ENCODE results near the gene B3GNT8. TPM values are rescaled to one million over a fixed set of nuclear protein-coding genes. Genes with fewer than 3 reads are reported as not detected.

B3GNT8 gene
- polyA plus RNA-seq, 4 donors, result 27.5 to 125 (median 53.8) TPM

GRCh38 chr19:41408256-41408655 is 18.9 kb downstream of the B3GNT8 start:
- H3K9me3 ChIP-seq (ENCODE audit: control insufficient read depth in 2 of 2, insufficient read depth in 1 of 2, low read depth in 1 of 2, low read length in 1 of 2), result no peaks in the 10 kb centered on the region
- no peaks in the 10 kb centered on the region for H3K27me3 ChIP-seq (ENCODE audit: control insufficient read depth in 3 of 3, insufficient read depth in 3 of 3, low read length in 3 of 3)
- peaks cover 0 to 20% (median 0%) of the 10 kb centered on the region in 3 donors for H3K4me1 ChIP-seq (ENCODE audit: control insufficient read depth in 3 of 3, insufficient read depth in 2 of 3, low read depth in 1 of 3, low read length in 2 of 3)
- 37 to 62% (median 54%) methylated on average over 4 of the region's 4 CpGs for WGBS, 3 donors
- peaks cover 2 to 55% (median 4%) of the 10 kb centered on the region in 3 donors for H3K36me3 ChIP-seq (ENCODE audit: control insufficient read depth in 3 of 3, insufficient read depth in 2 of 3, low read depth in 1 of 3, low read length in 3 of 3)
- FAIRE-seq (no peak), DNase-seq (peak in 1 of 2 donors; percentile 41)
- H3K27ac ChIP-seq (ENCODE audit: low read depth in 1 of 3, low read length in 2 of 3), result no peak overlapping the region
- H3K4me3 ChIP-seq (ENCODE audit: low read depth in 1 of 3, low read length in 3 of 3), result no peak overlapping the region

- Histone ChIP-seq H3K9me3 (ENCODE audit: control insufficient read depth in 2 of 2, insufficient read depth in 1 of 2, low read depth in 1 of 2, low read length in 1 of 2) (no peaks in the 10 kb centered on the region), H3K27ac (ENCODE audit: low read depth in 1 of 3, low read length in 2 of 3) (no peak overlapping the region), H3K36me3 (ENCODE audit: control insufficient read depth in 3 of 3, insufficient read depth in 2 of 3, low read depth in 1 of 3, low read length in 3 of 3) (peaks cover 2 to 53% (median 2%) of the 10 kb centered on the region in 3 donors), H3K4me1 (ENCODE audit: control insufficient read depth in 3 of 3, insufficient read depth in 2 of 3, low read depth in 1 of 3, low read length in 2 of 3) (peaks cover 0 to 20% (median 0%) of the 10 kb centered on the region in 3 donors), H3K4me3 (ENCODE audit: low read depth in 1 of 3, low read length in 3 of 3) (no peak overlapping the region), H3K27me3 (ENCODE audit: control insufficient read depth in 3 of 3, insufficient read depth in 3 of 3, low read length in 3 of 3) (no peaks in the 10 kb centered on the region)
- 58 to 72% (median 69%) methylated on average over 4 of the region's 4 CpGs for WGBS, 3 donors
- FAIRE-seq, result no peak
- no peak for DNase-seq
Observed at GRCh38 chr19:41407271-41407670, 19.9 kb downstream of the B3GNT8 start.

- no peak overlapping the region for H3K27ac ChIP-seq (ENCODE audit: low read depth in 1 of 3, low read length in 2 of 3)
- H3K9me3 ChIP-seq (ENCODE audit: control insufficient read depth in 2 of 2, insufficient read depth in 1 of 2, low read depth in 1 of 2, low read length in 1 of 2), result no peaks in the 10 kb centered on the region
- no peaks in the 10 kb centered on the region for H3K27me3 ChIP-seq (ENCODE audit: control insufficient read depth in 3 of 3, insufficient read depth in 3 of 3, low read length in 3 of 3)
- no peak for FAIRE-seq
- H3K4me3 ChIP-seq (ENCODE audit: low read depth in 1 of 3, low read length in 3 of 3), result no peak overlapping the region
- WGBS, 3 donors, result 80 to 88% (median 87%) methylated on average over 6 of the region's 6 CpGs
- peaks cover 0 to 43% (median 0%) of the 10 kb centered on the region in 3 donors for H3K36me3 ChIP-seq (ENCODE audit: control insufficient read depth in 3 of 3, insufficient read depth in 2 of 3, low read depth in 1 of 3, low read length in 3 of 3)
- no peak for DNase-seq
- H3K4me1 ChIP-seq (ENCODE audit: control insufficient read depth in 3 of 3, insufficient read depth in 2 of 3, low read depth in 1 of 3, low read length in 2 of 3), result peaks cover 0 to 20% (median 0%) of the 10 kb centered on the region in 3 donors
Observed at GRCh38 chr19:41405776-41406175, 21.4 kb downstream of the B3GNT8 start.

GRCh38 chr19:41403181-41403970 is 23.8 kb downstream of the B3GNT8 start:
- peaks cover 3 to 8% (median 8%) of the 10 kb centered on the region in 3 donors for H3K4me1 ChIP-seq (ENCODE audit: control insufficient read depth in 3 of 3, insufficient read depth in 2 of 3, low read depth in 1 of 3, low read length in 2 of 3)
- no peaks in the 10 kb centered on the region for H3K9me3 ChIP-seq (ENCODE audit: control insufficient read depth in 2 of 2, insufficient read depth in 1 of 2, low read depth in 1 of 2, low read length in 1 of 2)
- no peak overlapping the region for H3K4me3 ChIP-seq (ENCODE audit: low read depth in 1 of 3, low read length in 3 of 3)
- DNase-seq, result peak in 1 of 2 donors; percentile 29
- H3K27me3 ChIP-seq (ENCODE audit: control insufficient read depth in 3 of 3, insufficient read depth in 3 of 3, low read length in 3 of 3), result no peaks in the 10 kb centered on the region
- no peak overlapping the region for H3K27ac ChIP-seq (ENCODE audit: low read depth in 1 of 3, low read length in 2 of 3)
- 24 to 49% (median 38%) methylated on average over 12 of the region's 12 CpGs for WGBS, 3 donors
- peaks cover 0 to 38% (median 0%) of the 10 kb centered on the region in 3 donors for H3K36me3 ChIP-seq (ENCODE audit: control insufficient read depth in 3 of 3, insufficient read depth in 2 of 3, low read depth in 1 of 3, low read length in 3 of 3)
- FAIRE-seq, result no peak

GRCh38 chr19:41402010-41402409 is 25.2 kb downstream of the B3GNT8 start:
- H3K4me1 ChIP-seq (ENCODE audit: control insufficient read depth in 3 of 3, insufficient read depth in 2 of 3, low read depth in 1 of 3, low read length in 2 of 3), result peaks cover 3 to 9% (median 7%) of the 10 kb centered on the region in 3 donors
- no peak overlapping the region for H3K4me3 ChIP-seq (ENCODE audit: low read depth in 1 of 3, low read length in 3 of 3)
- H3K36me3 ChIP-seq (ENCODE audit: control insufficient read depth in 3 of 3, insufficient read depth in 2 of 3, low read depth in 1 of 3, low read length in 3 of 3), result peaks cover 0 to 29% (median 0%) of the 10 kb centered on the region in 3 donors
- no peaks in the 10 kb centered on the region for H3K9me3 ChIP-seq (ENCODE audit: control insufficient read depth in 2 of 2, insufficient read depth in 1 of 2, low read depth in 1 of 2, low read length in 1 of 2)
- H3K27ac ChIP-seq (ENCODE audit: low read depth in 1 of 3, low read length in 2 of 3), result no peak overlapping the region
- no peak for FAIRE-seq
- DNase-seq, result no peak
- WGBS, 3 donors, result 79 to 82% (median 81%) methylated on average over 3 of the region's 3 CpGs
- no peaks in the 10 kb centered on the region for H3K27me3 ChIP-seq (ENCODE audit: control insufficient read depth in 3 of 3, insufficient read depth in 3 of 3, low read length in 3 of 3)

GRCh38 chr19:41401483-41401882 is 25.7 kb downstream of the B3GNT8 start:
- H3K4me3 ChIP-seq (ENCODE audit: low read depth in 1 of 3, low read length in 3 of 3), result no peak overlapping the region
- 69 to 81% (median 80%) methylated on average over 4 of the region's 4 CpGs for WGBS, 3 donors
- no peak overlapping the region for H3K27ac ChIP-seq (ENCODE audit: low read depth in 1 of 3, low read length in 2 of 3)
- no peak for DNase-seq
- H3K36me3 ChIP-seq (ENCODE audit: control insufficient read depth in 3 of 3, insufficient read depth in 2 of 3, low read depth in 1 of 3, low read length in 3 of 3), result peaks cover 0 to 27% (median 0%) of the 10 kb centered on the region in 3 donors
- H3K9me3 ChIP-seq (ENCODE audit: control insufficient read depth in 2 of 2, insufficient read depth in 1 of 2, low read depth in 1 of 2, low read length in 1 of 2), result no peaks in the 10 kb centered on the region
- H3K27me3 ChIP-seq (ENCODE audit: control insufficient read depth in 3 of 3, insufficient read depth in 3 of 3, low read length in 3 of 3), result no peaks in the 10 kb centered on the region
- no peak for FAIRE-seq
- peaks cover 3 to 9% (median 7%) of the 10 kb centered on the region in 3 donors for H3K4me1 ChIP-seq (ENCODE audit: control insufficient read depth in 3 of 3, insufficient read depth in 2 of 3, low read depth in 1 of 3, low read length in 2 of 3)

- H3K4me3 ChIP-seq (ENCODE audit: low read depth in 1 of 3, low read length in 3 of 3), result no peak overlapping the region
- FAIRE-seq, result no peak
Observed at GRCh38 chr19:41399525-41399924, 27.6 kb downstream of the B3GNT8 start.

DNA sequence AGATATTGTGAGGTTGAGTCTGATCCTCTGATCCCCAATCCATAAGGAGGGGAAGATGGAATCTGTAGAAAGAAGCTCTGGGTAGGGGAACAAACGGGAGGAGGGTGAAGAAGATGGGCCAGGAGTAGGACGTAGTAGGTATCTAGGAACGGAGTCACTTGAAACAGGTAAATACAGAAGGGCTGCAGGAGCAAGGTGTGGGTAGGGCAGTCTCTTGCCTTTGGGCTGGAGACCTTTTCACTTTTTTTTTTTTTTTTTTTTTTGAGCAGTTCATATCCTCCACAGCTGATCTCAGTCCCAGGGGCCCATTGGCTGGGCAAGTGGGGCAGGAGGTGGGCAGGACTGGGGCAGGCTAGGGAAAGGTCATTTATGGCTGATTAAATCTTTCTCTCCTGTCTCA is 28.1 kb downstream of the B3GNT8 start:
- FAIRE-seq, result no peak

More at GRCh38 chr19:41399525-41399924, 27.6 kb downstream of the B3GNT8 start:
- peaks cover 0 to 22% (median 0%) of the 10 kb centered on the region in 3 donors for H3K36me3 ChIP-seq (ENCODE audit: control insufficient read depth in 3 of 3, insufficient read depth in 2 of 3, low read depth in 1 of 3, low read length in 3 of 3)
- no peak for DNase-seq
- H3K27ac ChIP-seq (ENCODE audit: low read depth in 1 of 3, low read length in 2 of 3), result no peak overlapping the region
- H3K4me1 ChIP-seq (ENCODE audit: control insufficient read depth in 3 of 3, insufficient read depth in 2 of 3, low read depth in 1 of 3, low read length in 2 of 3), result peaks cover 3 to 9% (median 7%) of the 10 kb centered on the region in 3 donors
- H3K9me3 ChIP-seq (ENCODE audit: control insufficient read depth in 2 of 2, insufficient read depth in 1 of 2, low read depth in 1 of 2, low read length in 1 of 2), result no peaks in the 10 kb centered on the region
- 85 to 93% (median 88%) methylated on average over 2 of the region's 2 CpGs for WGBS, 3 donors
- H3K27me3 ChIP-seq (ENCODE audit: control insufficient read depth in 3 of 3, insufficient read depth in 3 of 3, low read length in 3 of 3), result no peaks in the 10 kb centered on the region

More for the DNA sequence above, 28.1 kb downstream of the B3GNT8 start:
- DNase-seq, result no peak
- no peaks in the 10 kb centered on the region for H3K9me3 ChIP-seq (ENCODE audit: control insufficient read depth in 2 of 2, insufficient read depth in 1 of 2, low read depth in 1 of 2, low read length in 1 of 2)
- WGBS, 3 donors, result 77 to 89% (median 89%) methylated on average over 3 of the region's 3 CpGs
- H3K4me3 ChIP-seq (ENCODE audit: low read depth in 1 of 3, low read length in 3 of 3), result peak overlapping the region in 1 of 3 donors; percentile 4
- peaks cover 0 to 23% (median 0%) of the 10 kb centered on the region in 3 donors for H3K36me3 ChIP-seq (ENCODE audit: control insufficient read depth in 3 of 3, insufficient read depth in 2 of 3, low read depth in 1 of 3, low read length in 3 of 3)
- H3K27ac ChIP-seq (ENCODE audit: low read depth in 1 of 3, low read length in 2 of 3), result no peak overlapping the region
- peaks cover 3 to 9% (median 7%) of the 10 kb centered on the region in 3 donors for H3K4me1 ChIP-seq (ENCODE audit: control insufficient read depth in 3 of 3, insufficient read depth in 2 of 3, low read depth in 1 of 3, low read length in 2 of 3)
- H3K27me3 ChIP-seq (ENCODE audit: control insufficient read depth in 3 of 3, insufficient read depth in 3 of 3, low read length in 3 of 3), result no peaks in the 10 kb centered on the region

Data from small intestine (tissue), 7 donors.